Panc1 (cell line): ENCODE results near the gene CNTN4.

Source experiments
- CTCF ChIP-seq: fragments of 450-650 bp; IDR thresholded peaks from 2 replicates; pipeline ENCODE4 v1.5.1; 2017; ENCODE audit warnings: mild to moderate bottlenecking
- POLR2AphosphoS5 ChIP-seq: IDR thresholded peaks from 2 replicates; pipeline ENCODE4 v1.6.1; 2012; ENCODE audit warnings: mild to moderate bottlenecking, low read depth, low read length, moderate library complexity
- SIN3A ChIP-seq: IDR thresholded peaks from 2 replicates; pipeline ENCODE4 v1.6.1; 2012; ENCODE audit warnings: low read depth, mild to moderate bottlenecking, low read length, moderate library complexity, borderline replicate concordance; ENCODE audit not compliant: insufficient read depth

- TF ChIP-seq CTCF = no peak
- TF ChIP-seq POLR2AphosphoS5 = no peak
- TF ChIP-seq SIN3A = no peak
Measured at GRCh38 chr3:2847062-2847841, 748.6 kb downstream of the CNTN4 start.
